Measurements from ENCODE around the gene IRS2.
"Not testable (repeated sequence)": the region's sequence is repeated elsewhere in the genome, so short reads cannot be mapped to it uniquely, and the experiment has no call there.

IRS2 gene

GRCh38 chr13:109786457-109787134 is at the start of gene IRS2:
Gene IRS2, minus strand, starts transcription at chr13:109786583. Its CDS starts 530 bp downstream, at chr13:109786053.
- intact Hi-C loops (cut with DNase I) = no loop called here
- DNase-seq = peak; percentile 93 to 99 (median 96)

- DNase-seq = no peak
Measured at GRCh38 chr13:109834973-109835720, 48.8 kb upstream of the IRS2 start.

GRCh38 chr13:109833940-109834339 is 47.6 kb upstream of the IRS2 start:
- intact Hi-C loops (cut with DNase I) = no loop called here
- no peak for DNase-seq

More at GRCh38 chr13:109834973-109835720, 48.8 kb upstream of the IRS2 start:
- intact Hi-C loops (cut with DNase I) = no loop called here

GRCh38 chr13:109833071-109833470 is 46.7 kb upstream of the IRS2 start:
- DNase-seq = no peak
- intact Hi-C loops (cut with DNase I) = no loop called here

GRCh38 chr13:109828591-109829316 is 42.4 kb upstream of the IRS2 start:
- intact Hi-C loops (cut with DNase I); DNase-seq: not testable (repeated sequence)

GRCh38 chr13:109823201-109823600 is 36.8 kb upstream of the IRS2 start:
- DNase-seq; intact Hi-C loops (cut with DNase I): not testable (repeated sequence)

- intact Hi-C loops (cut with DNase I) = no loop called here
- DNase-seq = no peak
Measured at GRCh38 chr13:109821103-109821502, 34.7 kb upstream of the IRS2 start.

- intact Hi-C loops (cut with DNase I) = no loop called here
- DNase-seq = no peak
Measured at GRCh38 chr13:109819874-109820273, 33.5 kb upstream of the IRS2 start.

GRCh38 chr13:109818886-109819285 is 32.5 kb upstream of the IRS2 start:
- intact Hi-C loops (cut with DNase I) = no loop called here
- no peak for DNase-seq

- peak in 1 of 10 donors; percentile 84 for DNase-seq
- intact Hi-C loops (cut with DNase I) = no loop called here
Measured at GRCh38 chr13:109817591-109818535, 31.5 kb upstream of the IRS2 start.

- intact Hi-C loops (cut with DNase I) = no loop called here
- DNase-seq = no peak
Measured at GRCh38 chr13:109816808-109817203, 30.4 kb upstream of the IRS2 start.

GRCh38 chr13:109816112-109816807 is 29.9 kb upstream of the IRS2 start:
- DNase-seq = no peak
- intact Hi-C loops (cut with DNase I) = no loop called here

- no peak for DNase-seq
- intact Hi-C loops (cut with DNase I) = no loop called here
Measured at GRCh38 chr13:109815651-109816050, 29.3 kb upstream of the IRS2 start.

GRCh38 chr13:109813663-109814062 is 27.3 kb upstream of the IRS2 start:
- intact Hi-C loops (cut with DNase I) = no loop called here

GRCh38 chr13:109812382-109812781 is 26.0 kb upstream of the IRS2 start:
- intact Hi-C loops (cut with DNase I) = no loop called here

More at GRCh38 chr13:109813663-109814062, 27.3 kb upstream of the IRS2 start:
- DNase-seq = no peak

GRCh38 chr13:109810761-109811510 is 24.6 kb upstream of the IRS2 start:
- intact Hi-C loops (cut with DNase I) = no loop called here
- DNase-seq = peak in 2 of 10 donors; percentile 76 to 86

More at GRCh38 chr13:109812382-109812781, 26.0 kb upstream of the IRS2 start:
- no peak for DNase-seq

GRCh38 chr13:109809216-109809932 is 23.0 kb upstream of the IRS2 start:
- DNase-seq = no peak
- intact Hi-C loops (cut with DNase I) = no loop called here

GRCh38 chr13:109807345-109807744 is 21.0 kb upstream of the IRS2 start:
- DNase-seq = no peak
- intact Hi-C loops (cut with DNase I) = no loop called here
